Right forelimb (tissue), 1 donor: ENCODE data around the gene SLC35F3.

Source experiments
- DNase-seq: peaks from one replicate; pipeline ENCODE4 v3.0.0-alpha.2; 2018

Gene SLC35F3

GRCh38 chr1:234265321-234265720 lies 360.8 kb downstream of the SLC35F3 start:
- DNase-seq, result no peak

- no peak for DNase-seq
These were observed 361.4 kb downstream of the SLC35F3 start for GRCh38 chr1:234265861-234266260.

- DNase-seq, result no peak
These were observed 365.6 kb downstream of the SLC35F3 start for GRCh38 chr1:234270093-234270492.

GRCh38 chr1:234270581-234271242 lies 366.2 kb downstream of the SLC35F3 start:
- DNase-seq, result no peak

GRCh38 chr1:234271243-234271606 lies 366.7 kb downstream of the SLC35F3 start:
- no peak for DNase-seq

- no peak for DNase-seq
These were observed 368.3 kb downstream of the SLC35F3 start for GRCh38 chr1:234272656-234273312.

- DNase-seq, result no peak
These were observed 369.5 kb downstream of the SLC35F3 start for GRCh38 chr1:234273981-234274380.

GRCh38 chr1:234276151-234276788 lies 371.8 kb downstream of the SLC35F3 start:
- DNase-seq, result no peak

- no peak for DNase-seq
These were observed 372.8 kb downstream of the SLC35F3 start for GRCh38 chr1:234277161-234277868.

GRCh38 chr1:234279021-234279420 lies 374.5 kb downstream of the SLC35F3 start:
- DNase-seq, result no peak

- no peak for DNase-seq
These were observed 376.0 kb downstream of the SLC35F3 start for GRCh38 chr1:234280500-234280899.

- DNase-seq, result no peak
These were observed 377.5 kb downstream of the SLC35F3 start for GRCh38 chr1:234281826-234282489.

- DNase-seq, result no peak
These were observed 381.7 kb downstream of the SLC35F3 start for GRCh38 chr1:234286206-234286605.

- no peak for DNase-seq
These were observed 384.5 kb downstream of the SLC35F3 start for GRCh38 chr1:234288946-234289345.

- DNase-seq, result no peak
These were observed 385.2 kb downstream of the SLC35F3 start for GRCh38 chr1:234289538-234290305.

- no peak for DNase-seq
These were observed 387.5 kb downstream of the SLC35F3 start for GRCh38 chr1:234292011-234292410.

- no peak for DNase-seq
These were observed 388.1 kb downstream of the SLC35F3 start for GRCh38 chr1:234292548-234292947.

GRCh38 chr1:234294109-234294817 lies 389.8 kb downstream of the SLC35F3 start:
- DNase-seq, result no peak

GRCh38 chr1:234295068-234295467 lies 390.6 kb downstream of the SLC35F3 start:
- DNase-seq, result no peak

- no peak for DNase-seq
These were observed 391.1 kb downstream of the SLC35F3 start for GRCh38 chr1:234295626-234296025.

GRCh38 chr1:234296496-234296895 lies 392.0 kb downstream of the SLC35F3 start:
- no peak for DNase-seq

GRCh38 chr1:234297668-234298067 lies 393.2 kb downstream of the SLC35F3 start:
- DNase-seq, result no peak
